ENCODE results near the gene NEUROD4.
A peak's percentile ranks its signal among the peaks of the same experiment; 100 is the strongest.

Gene NEUROD4

GRCh38 chr12:55073043-55074022, 53.6 kb downstream of the NEUROD4 start:
- Histone ChIP-seq H3K36me3 (no peaks in the 10 kb centered on the region), H3K27ac (no peak overlapping the region), H3K4me3 (ENCODE audit: low read depth, low read length) (no peak overlapping the region), H3K9me3 (ENCODE audit: severe bottlenecking) (no peaks in the 10 kb centered on the region), H3K27me3 (ENCODE audit: insufficient read depth, low read depth, severe bottlenecking) (no peaks in the 10 kb centered on the region)
- peak; percentile 75 for DNase-seq
- peak; percentile 65 for TF ChIP-seq CTCF (IDR thresholded peaks at IDR 0.05; ENCODE audit: low read depth, low read length)

GRCh38 chr12:55074806-55075205, 55.0 kb downstream of the NEUROD4 start:
- no peaks in the 10 kb centered on the region for H3K36me3 ChIP-seq
- H3K27me3 ChIP-seq (ENCODE audit: insufficient read depth, low read depth, severe bottlenecking): no peaks in the 10 kb centered on the region
- TF ChIP-seq CTCF (IDR thresholded peaks at IDR 0.05; ENCODE audit: low read depth, low read length): no peak
- no peaks in the 10 kb centered on the region for H3K9me3 ChIP-seq (ENCODE audit: severe bottlenecking)
- no peak overlapping the region for H3K27ac ChIP-seq
- DNase-seq: no peak
- no peak overlapping the region for H3K4me3 ChIP-seq (ENCODE audit: low read depth, low read length)
